HG03095 (cell line): Measurements from ENCODE around the gene WDR45B.

Experiments used
- ATAC-seq: cut with Tn5 transposase; IDR thresholded peaks from one replicate; pipeline ENCODE4 v1.9.1; 2021; ENCODE audit warnings: moderate library complexity; ENCODE audit not compliant: unreplicated experiment

Gene WDR45B

GRCh38 chr17:82677353-82677925, 29.2 kb upstream of the WDR45B start:
- no peak for ATAC-seq

DNA sequence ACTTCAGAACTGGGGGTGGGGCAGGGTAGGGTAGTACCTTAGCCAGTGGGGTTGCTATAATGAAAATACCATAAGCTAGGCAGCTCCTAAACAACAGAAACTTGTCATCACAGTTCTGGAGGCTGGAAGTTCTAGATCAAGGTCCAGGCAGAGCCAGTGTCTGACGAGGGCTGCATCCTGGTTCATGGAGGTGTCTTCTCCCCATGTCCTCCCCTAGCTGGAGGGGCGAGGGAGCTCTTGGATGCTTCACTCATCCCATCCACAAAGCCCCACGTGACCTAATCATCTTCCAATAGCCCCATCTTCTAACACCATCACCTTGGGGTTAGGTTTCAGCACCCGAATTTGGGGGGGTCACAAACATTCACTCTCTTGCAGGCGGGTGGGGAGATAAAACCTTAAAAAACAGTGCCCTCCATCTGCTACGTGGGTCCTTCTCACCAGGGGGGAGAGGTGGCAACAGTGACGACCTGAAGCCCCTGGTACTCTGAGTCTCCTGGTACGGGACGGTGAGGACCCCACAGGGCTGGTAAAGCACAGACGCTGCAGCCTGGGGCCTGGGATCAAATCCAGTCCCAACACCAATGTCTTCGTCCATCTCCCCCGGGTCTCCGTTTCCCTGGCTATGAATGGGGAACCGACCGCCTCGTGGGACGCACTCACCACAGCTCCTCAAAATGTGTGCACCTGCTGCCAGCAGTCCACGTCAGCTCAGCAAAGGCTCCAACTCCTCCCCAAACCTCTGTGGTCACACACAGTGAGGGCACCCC, 27.4 kb upstream of the WDR45B start:
- no peak for ATAC-seq

- no peak for ATAC-seq
Observed at GRCh38 chr17:82674656-82675475, 26.6 kb upstream of the WDR45B start.

DNA sequence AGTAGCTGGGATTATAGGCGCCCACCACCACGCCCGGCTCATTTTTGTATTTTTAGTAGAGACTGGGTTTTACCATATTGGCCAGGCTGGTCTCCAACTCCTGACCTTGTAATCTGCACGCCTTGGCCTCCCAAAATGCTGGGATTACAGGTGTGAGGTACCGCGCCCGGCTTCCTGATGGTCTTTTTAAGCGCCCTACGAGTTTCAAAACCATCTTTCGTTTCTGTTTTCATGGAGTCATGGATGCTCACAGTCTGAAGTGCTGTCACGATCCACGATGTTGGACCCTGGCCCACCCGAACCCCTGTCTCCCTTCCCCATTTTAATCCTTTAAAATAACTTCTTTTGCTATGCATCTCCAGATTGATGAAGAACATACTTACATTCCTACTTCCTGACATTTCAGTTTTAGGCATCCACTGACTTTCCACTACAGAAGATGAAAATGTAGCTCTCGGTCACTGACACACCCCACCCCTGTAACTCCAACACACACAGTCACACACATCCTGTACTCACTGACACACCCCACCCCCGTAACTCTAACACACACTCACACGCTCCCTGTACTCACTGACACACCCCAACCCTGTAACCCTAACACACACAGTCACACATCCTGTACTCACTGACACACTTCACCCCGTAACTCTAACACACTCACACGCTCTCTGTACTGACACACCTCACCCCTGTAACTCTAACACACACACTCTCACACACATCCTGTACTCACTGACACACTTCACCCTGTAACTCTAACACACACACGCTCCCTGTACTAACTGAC, 22.6 kb upstream of the WDR45B start:
- ATAC-seq: no peak

- ATAC-seq: no peak
Observed at GRCh38 chr17:82668631-82669099, 20.4 kb upstream of the WDR45B start.

DNA sequence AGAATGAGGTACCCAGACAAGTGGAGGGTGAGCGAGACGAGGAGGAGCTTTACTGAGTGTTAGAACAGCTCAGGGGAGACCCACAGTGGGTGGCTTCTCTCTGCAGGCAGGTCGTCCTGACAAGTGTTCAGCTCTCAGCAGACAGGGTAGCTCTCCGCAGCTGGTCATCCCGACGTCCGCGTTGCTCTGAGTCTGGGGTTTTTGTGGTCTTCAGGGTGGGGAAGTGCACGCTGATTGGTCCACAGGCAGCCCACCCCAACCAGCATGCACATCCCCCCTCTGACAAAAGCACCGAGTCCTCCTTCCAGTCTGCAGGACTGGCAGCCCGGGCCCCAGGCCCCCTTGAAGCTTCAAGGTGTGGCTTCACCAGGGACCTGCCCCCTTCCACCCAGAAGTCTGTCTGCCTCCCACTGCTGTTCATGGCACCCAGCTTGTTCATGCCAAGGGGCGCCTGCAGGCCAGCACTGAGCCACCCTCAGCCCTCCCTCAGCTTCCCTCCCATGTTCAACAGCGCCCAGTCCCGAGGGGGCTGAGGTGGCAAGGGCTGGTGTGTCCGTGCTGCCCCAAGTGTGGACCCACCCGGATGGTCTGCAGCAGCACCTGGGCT, 19.9 kb upstream of the WDR45B start:
- ATAC-seq: no peak

DNA sequence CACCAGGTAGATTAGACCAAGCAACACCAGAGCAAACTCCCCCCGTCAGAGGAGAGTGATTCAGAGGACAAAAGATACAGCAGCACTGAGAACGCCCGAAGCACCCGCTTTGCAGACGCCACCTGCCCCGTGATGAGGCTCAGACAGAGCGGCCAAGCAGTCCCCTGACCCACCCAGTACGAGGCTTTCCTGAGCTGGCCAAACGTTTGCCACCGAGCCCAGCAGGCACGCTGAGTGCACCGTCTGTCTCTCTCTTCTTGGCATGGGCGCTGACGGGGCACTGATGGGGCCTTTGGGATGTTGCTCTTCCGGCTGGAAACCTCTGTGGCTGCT, 19.4 kb upstream of the WDR45B start:
- ATAC-seq: no peak

- ATAC-seq: no peak
Observed at GRCh38 chr17:82666931-82667667, 18.9 kb upstream of the WDR45B start.

- ATAC-seq: no peak
Observed at GRCh38 chr17:82665891-82666290, 17.6 kb upstream of the WDR45B start.

DNA sequence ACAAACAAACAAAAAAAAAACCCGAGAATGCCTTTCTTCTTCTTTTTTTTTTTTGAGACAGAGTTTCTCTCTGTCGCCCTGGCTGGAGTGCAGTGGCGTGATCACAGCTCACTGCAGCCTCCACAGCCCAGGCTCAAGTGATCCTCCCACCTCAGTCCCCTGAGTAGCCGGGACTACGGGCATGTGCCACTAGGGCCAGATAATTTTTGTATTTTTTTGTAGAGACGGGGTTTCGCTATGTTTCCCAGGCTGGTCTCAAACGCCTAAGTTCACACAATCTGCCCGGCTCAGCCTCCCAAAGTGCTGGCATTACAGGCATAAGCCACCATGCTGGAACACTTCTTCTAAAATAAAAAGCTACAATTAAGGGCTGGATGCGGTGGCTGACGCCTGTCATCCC, 17.0 kb upstream of the WDR45B start:
- no peak for ATAC-seq

- no peak for ATAC-seq
Observed at GRCh38 chr17:82664701-82665182, 16.5 kb upstream of the WDR45B start.

GRCh38 chr17:82664276-82664575, 16.0 kb upstream of the WDR45B start:
- no peak for ATAC-seq

GRCh38 chr17:82663381-82664275, 15.4 kb upstream of the WDR45B start:
- no peak for ATAC-seq

DNA sequence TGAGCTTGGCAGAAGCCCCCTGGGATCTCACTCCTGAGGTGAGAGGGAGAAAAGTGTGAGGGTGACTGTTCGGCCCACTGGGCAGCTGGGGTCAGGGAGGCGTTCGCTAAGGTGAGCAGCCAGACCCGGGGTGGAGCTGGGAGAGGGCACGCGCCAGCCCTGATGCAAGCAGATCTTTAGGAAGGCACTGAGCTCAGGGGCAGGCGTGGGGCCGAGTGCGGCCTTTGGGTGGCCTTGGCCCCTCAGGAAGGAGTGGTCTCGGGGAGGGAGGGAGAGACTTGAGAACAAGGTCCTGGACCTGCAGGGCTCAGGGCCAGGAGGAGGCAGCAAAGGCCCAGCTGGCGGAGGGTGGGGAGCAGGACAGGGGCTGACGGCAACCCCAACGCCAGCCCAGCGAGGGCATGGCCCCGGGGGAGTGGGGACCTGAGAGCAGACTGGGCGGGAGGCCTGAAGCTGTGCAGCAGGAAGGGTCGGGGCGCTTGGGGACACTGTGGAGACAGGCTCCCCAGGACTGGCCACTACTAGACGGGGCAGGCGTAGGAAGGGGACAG, 14.5 kb upstream of the WDR45B start:
- ATAC-seq: no peak

DNA sequence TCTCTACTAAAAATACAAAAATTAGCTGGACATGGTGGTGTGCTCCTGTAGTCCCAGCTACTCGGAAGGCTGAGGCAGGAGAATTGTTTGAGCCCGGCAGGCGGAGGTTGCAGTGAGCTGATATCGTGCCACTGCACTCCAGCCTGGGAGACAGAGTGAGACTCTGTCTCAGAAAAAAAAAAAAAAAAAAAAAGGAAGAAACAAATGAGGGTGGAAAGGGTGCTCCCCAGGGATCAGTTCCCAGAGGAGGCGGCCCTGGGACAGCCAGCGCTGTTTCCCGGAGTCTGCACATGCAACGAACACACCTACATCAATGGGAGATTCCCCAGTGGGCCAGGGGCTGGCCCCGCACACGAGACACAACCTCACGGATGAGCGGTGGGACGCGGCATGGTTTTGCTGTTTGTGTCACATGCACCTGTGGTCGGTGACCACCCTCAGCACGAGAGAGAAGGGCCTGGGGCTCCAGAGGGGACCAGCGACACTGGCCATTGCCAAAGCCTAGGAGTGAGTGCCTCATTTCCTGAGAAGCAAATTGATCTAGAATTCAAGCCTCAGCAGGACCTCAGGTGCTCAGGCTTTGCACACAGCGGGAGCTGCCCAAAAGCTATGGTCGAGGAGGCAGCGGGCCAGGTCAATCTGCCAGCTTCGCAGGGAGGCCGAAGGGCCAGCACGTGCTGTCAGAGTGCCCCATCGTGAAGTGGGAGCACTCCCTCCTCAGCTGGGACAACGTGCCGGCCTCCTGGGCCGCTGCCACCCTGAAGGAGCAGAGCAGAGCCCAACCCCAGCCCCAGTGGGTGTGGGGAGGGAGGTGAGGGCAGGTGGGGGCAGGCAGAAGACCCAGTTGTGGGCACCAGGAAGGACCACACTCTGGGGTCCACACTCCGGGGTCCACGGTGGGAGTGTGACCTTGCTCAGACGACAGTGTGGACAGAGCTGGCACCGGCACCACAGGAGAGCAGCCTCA, 13.8 kb upstream of the WDR45B start:
- ATAC-seq: no peak

GRCh38 chr17:82659886-82660285, 11.6 kb upstream of the WDR45B start:
- no peak for ATAC-seq

- ATAC-seq: no peak
Observed at GRCh38 chr17:82658796-82659452, 10.7 kb upstream of the WDR45B start.
